ENCODE measurements around the gene GPAM.
"Not testable (repeated sequence)": the region's sequence is repeated elsewhere in the genome, so short reads cannot be mapped to it uniquely, and the experiment has no call there.

Gene GPAM

GRCh38 chr10:112140110-112140970, 43.2 kb downstream of the GPAM start:
- H3K27ac ChIP-seq: no peak overlapping the region
- peak; percentile 27 for DNase-seq (ENCODE audit: low read depth, low spot score)

GRCh38 chr10:112139176-112139575, 44.4 kb downstream of the GPAM start:
- no peak for DNase-seq (ENCODE audit: low read depth, low spot score)
- no peak overlapping the region for H3K27ac ChIP-seq

GRCh38 chr10:112137154-112137987, 46.2 kb downstream of the GPAM start:
- no peak overlapping the region for H3K27ac ChIP-seq
- DNase-seq (ENCODE audit: low read depth, low spot score): no peak

- H3K27ac ChIP-seq: no peak overlapping the region
- no peak for DNase-seq (ENCODE audit: low read depth, low spot score)
Observed at GRCh38 chr10:112136486-112137153, 46.9 kb downstream of the GPAM start.

GRCh38 chr10:112135604-112136003, 48.0 kb downstream of the GPAM start:
- no peak for DNase-seq (ENCODE audit: low read depth, low spot score)
- no peak overlapping the region for H3K27ac ChIP-seq

- H3K27ac ChIP-seq: no peak overlapping the region
- no peak for DNase-seq (ENCODE audit: low read depth, low spot score)
Observed at GRCh38 chr10:112132435-112132834, 51.1 kb downstream of the GPAM start.

GRCh38 chr10:112131996-112132395, 51.6 kb downstream of the GPAM start:
- DNase-seq (ENCODE audit: low read depth, low spot score): no peak
- H3K27ac ChIP-seq: no peak overlapping the region

- no peak overlapping the region for H3K27ac ChIP-seq
- no peak for DNase-seq (ENCODE audit: low read depth, low spot score)
Observed at GRCh38 chr10:112131346-112131745, 52.2 kb downstream of the GPAM start.

- H3K27ac ChIP-seq: no peak overlapping the region
- no peak for DNase-seq (ENCODE audit: low read depth, low spot score)
Observed at GRCh38 chr10:112126901-112127300, 56.7 kb downstream of the GPAM start.

- DNase-seq (ENCODE audit: low read depth, low spot score): no peak
- H3K27ac ChIP-seq: no peak overlapping the region
Observed at GRCh38 chr10:112126172-112126571, 57.4 kb downstream of the GPAM start.

- DNase-seq (ENCODE audit: low read depth, low spot score): no peak
- no peak overlapping the region for H3K27ac ChIP-seq
Observed at GRCh38 chr10:112124866-112125265, 58.7 kb downstream of the GPAM start.

GRCh38 chr10:112122827-112123226, 60.7 kb downstream of the GPAM start:
- H3K27ac ChIP-seq: no peak overlapping the region
- DNase-seq (ENCODE audit: low read depth, low spot score): no peak

- H3K27ac ChIP-seq: no peak overlapping the region
- no peak for DNase-seq (ENCODE audit: low read depth, low spot score)
Observed at GRCh38 chr10:112120491-112120890, 63.1 kb downstream of the GPAM start.

- no peak overlapping the region for H3K27ac ChIP-seq
- DNase-seq (ENCODE audit: low read depth, low spot score): no peak
Observed at GRCh38 chr10:112115781-112116385, 67.7 kb downstream of the GPAM start.

GRCh38 chr10:112109779-112110178, 73.8 kb downstream of the GPAM start:
- not testable (repeated sequence) for DNase-seq (ENCODE audit: low read depth, low spot score); H3K27ac ChIP-seq
